PFSK-1 (cell line): ENCODE data around the gene CNTNAP5.

Source experiments
- POLR2AphosphoS5 ChIP-seq: IDR thresholded peaks from 2 replicates; pipeline ENCODE4 v1.6.1; 2012; ENCODE audit warnings: low read depth, mild to moderate bottlenecking, control low read depth, low read length, moderate library complexity
- REST ChIP-seq, 2 experiments: IDR thresholded peaks; 2 replicates each; pipeline versions ENCODE4 v1.6.1 to v1.8.0; 2011 to 2012; ENCODE audit warnings: low read depth in 2 of 2, low read length in 2 of 2, control low read depth in 1 of 2, inconsistent platforms in 1 of 2, mild to moderate bottlenecking in 1 of 2, moderate library complexity in 1 of 2; ENCODE audit not compliant: insufficient read depth in 1 of 2
- SIN3A ChIP-seq: IDR thresholded peaks from 2 replicates; pipeline ENCODE4 v1.6.1; 2012; ENCODE audit warnings: mild to moderate bottlenecking, low read length, moderate library complexity, borderline replicate concordance; ENCODE audit not compliant: insufficient read depth

- TF ChIP-seq REST (IDR thresholded peaks at IDR 0.05; ENCODE audit: insufficient read depth in 1 of 2, low read depth in 2 of 2, low read length in 2 of 2) (no peak), SIN3A (no peak), POLR2AphosphoS5 (no peak)
Measured at GRCh38 chr2:124145982-124146381, 120.9 kb downstream of the CNTNAP5 start.
